Upper lobe of right lung (tissue), 1 donor: Measurements from ENCODE around the gene FBXW2. TPM values are rescaled to one million over a fixed set of nuclear protein-coding genes. Genes with fewer than 3 reads are reported as not detected.
A peak's percentile ranks its signal among the peaks of the same experiment; 100 is the strongest.

Experiments
- ATAC-seq: fragments of 200-7000 bp; cut with Tn5 transposase; one replicate; pipeline ENCODE4 v1.9.1; 2020; ENCODE audit warnings: mild to moderate bottlenecking, moderate library complexity
- DNase-seq: peaks from one replicate; pipeline ENCODE4 v3.0.0-alpha.2; 2020
- H3K27ac ChIP-seq: fragments of 200-600 bp; one replicate; pipeline ENCODE4 v1.8.0; 2022
- H3K27me3 ChIP-seq: fragments of 200-600 bp; one replicate; pipeline ENCODE4 v1.8.0; 2022; ENCODE audit warnings: mild to moderate bottlenecking
- H3K36me3 ChIP-seq: fragments of 200-600 bp; one replicate; pipeline ENCODE4 v1.8.0; 2022
- H3K4me1 ChIP-seq: fragments of 200-600 bp; one replicate; pipeline ENCODE4 v1.8.0; 2022
- H3K4me3 ChIP-seq: fragments of 200-600 bp; one replicate; pipeline ENCODE4 v1.8.0; 2022; ENCODE audit warnings: mild to moderate bottlenecking
- H3K9me3 ChIP-seq: fragments of 200-600 bp; one replicate; pipeline ENCODE4 v1.8.0; 2022
- CTCF ChIP-seq: fragments of 200-600 bp; IDR thresholded peaks from one replicate; pipeline ENCODE4 v1.8.0; 2022; ENCODE audit warnings: antibody characterized with exemption
- intact Hi-C: fragments of 100-400 bp; cut with DNase I; formaldehyde crosslinking; loops from one replicate; pipeline ENCODE4 v1.11.0; 2022
- long read RNA-seq: library from polyadenylated mRNA; unstranded; transcript quantifications from one replicate; pipeline ENCODE4 v2.0.0, GENCODE V29; 2021
- total RNA-seq: library from RNA; stranded (reverse); fragmentation: NEBNext Ultra II Directional; extraction: Animal tissue kit (Norgen Biotek cat#: 25700); gene quantifications from one replicate; pipeline ENCODE4 v1.2.1, GENCODE V29; 2021
- donor health status: DM: no; HTN: yes; CAD: no; lungs with severe emphysema.

Gene FBXW2, protein sequence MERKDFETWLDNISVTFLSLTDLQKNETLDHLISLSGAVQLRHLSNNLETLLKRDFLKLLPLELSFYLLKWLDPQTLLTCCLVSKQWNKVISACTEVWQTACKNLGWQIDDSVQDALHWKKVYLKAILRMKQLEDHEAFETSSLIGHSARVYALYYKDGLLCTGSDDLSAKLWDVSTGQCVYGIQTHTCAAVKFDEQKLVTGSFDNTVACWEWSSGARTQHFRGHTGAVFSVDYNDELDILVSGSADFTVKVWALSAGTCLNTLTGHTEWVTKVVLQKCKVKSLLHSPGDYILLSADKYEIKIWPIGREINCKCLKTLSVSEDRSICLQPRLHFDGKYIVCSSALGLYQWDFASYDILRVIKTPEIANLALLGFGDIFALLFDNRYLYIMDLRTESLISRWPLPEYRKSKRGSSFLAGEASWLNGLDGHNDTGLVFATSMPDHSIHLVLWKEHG
- total RNA-seq: 87.1 TPM
- long read RNA-seq, full-length matches to known transcripts: 16 of 59 reads
- long read RNA-seq, partial matches to known transcripts: 15 of 59 reads
- long read RNA-seq, other reads (novel, unspliced or antisense): 28 of 59 reads

DNA sequence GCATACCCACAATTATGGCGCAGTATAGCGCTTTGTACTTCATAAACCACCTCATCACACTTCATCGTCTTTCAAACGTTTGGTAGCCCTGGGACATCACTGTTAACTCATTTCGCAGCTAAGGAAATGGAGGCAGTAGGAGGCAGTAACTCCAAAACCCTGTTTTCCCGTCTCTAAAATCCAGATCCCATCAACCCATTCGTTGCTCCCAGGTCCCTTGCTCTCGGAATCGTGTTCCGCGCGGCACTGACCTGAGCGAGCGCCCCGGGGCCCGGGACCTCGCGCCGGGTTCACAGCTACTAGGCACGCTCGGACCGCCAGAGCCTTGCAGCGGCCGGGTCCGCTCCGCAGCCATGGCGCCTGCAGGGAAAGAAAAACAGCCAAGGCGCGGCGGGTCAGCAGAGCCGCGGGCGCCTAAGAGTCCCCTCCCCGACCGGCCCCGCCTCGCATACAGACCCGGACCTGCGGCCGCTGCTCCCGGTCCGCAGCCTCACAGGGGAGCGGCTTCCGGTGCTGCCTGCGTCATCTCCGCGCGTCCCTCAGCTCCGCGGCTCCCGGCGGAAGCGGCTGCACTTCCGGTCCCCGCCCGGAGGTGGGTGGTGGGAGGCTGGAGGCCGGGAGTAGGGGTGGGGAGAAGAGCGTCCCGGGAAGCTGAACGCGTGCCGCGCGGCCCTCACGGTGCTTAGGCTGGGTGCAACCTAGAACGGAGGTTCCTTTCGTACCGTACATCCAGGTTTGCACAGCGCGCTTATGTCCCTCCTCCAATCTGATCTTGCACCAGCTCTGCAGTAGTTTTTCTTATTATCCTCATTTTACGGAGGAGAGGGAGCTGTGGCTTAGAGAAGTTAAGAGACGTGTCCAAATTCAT, at the start of gene FBXW2:
Gene FBXW2, minus strand, starts transcription at position 519 of the 868 bp plus-strand sequence. CDS start 5,158 bp downstream, outside the sequence.
- intact Hi-C loops: no loop called here
- ATAC-seq (peak; percentile 100), DNase-seq (peak; percentile 98)
- Histone ChIP-seq H3K4me1 (peaks cover 33% of the 10 kb centered on the region), H3K27me3 (no peaks in the 10 kb centered on the region), H3K36me3 (peaks cover 18% of the 10 kb centered on the region), H3K4me3 (peak within 1 kb of the TSS; percentile 94), H3K27ac (peak within 1 kb of the TSS; percentile 92), H3K9me3 (no peaks in the 10 kb centered on the region)
- no peak for TF ChIP-seq CTCF

DNA sequence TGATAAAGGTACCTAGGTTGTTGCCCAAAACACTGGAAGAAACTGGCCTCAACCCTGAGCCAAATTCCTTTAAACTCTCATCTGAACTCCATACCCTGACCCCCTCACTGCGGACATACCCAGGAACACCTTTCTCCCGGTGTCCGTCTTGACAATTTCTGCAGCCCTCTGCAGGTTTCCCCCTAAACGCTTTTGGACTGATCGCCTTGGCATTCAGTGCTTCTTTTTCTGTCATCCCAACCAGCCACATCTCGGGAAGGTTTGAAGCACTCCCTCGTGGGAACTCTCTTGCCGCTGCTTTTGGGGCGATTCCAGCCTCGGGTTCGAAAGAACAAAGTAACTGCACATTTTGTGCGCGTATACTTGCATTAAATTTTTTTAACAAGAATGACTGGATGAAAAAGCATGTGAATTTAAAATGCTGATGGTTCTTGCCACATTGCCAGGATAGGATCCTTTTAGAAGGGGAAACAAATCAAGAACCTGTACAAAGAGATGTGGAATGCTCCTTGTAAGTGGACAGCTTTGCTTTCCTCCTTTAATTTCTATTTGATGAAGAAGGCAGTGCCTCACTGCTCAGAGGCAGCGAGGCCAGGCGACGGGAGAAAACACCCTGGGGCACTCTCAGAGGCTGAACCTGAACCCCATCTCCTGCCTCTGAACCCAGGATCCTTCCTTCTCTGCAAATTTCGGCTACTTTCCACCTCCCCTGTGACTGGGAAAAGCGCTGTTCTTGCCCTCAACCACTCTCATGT, 48.9 kb upstream of the FBXW2 start:
- intact Hi-C loops: no loop called here
- DNase-seq (no peak), ATAC-seq (peak; percentile 2)
- H3K27ac ChIP-seq: peak overlapping the region; percentile 90
- peak overlapping the region; percentile 78 for H3K4me3 ChIP-seq
- no peaks in the 10 kb centered on the region for H3K9me3 ChIP-seq
- peaks cover 4% of the 10 kb centered on the region for H3K36me3 ChIP-seq
- peaks cover 11% of the 10 kb centered on the region for H3K4me1 ChIP-seq
- no peaks in the 10 kb centered on the region for H3K27me3 ChIP-seq
- TF ChIP-seq CTCF: no peak

DNA sequence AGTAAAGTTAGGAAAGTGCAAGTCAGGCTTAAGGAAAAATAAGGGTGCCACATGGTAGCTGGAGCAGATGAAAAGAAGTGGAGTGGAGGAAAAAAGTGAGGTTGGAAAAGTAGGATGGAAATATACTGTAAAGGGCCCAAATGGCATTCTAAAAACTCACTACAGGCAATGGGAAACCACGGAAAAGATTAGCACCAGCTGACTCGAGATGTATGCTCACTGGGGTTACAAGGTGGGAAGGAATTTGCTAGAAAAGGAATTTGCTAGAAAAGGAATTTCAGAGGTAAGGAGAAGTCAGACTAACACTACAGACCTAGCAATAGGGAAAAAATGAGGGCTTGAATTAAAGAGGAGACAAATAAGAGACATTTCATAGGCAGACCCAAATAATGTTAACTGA, 45.9 kb upstream of the FBXW2 start:
- no peak for ATAC-seq
- DNase-seq: no peak
- Histone ChIP-seq H3K27me3 (no peaks in the 10 kb centered on the region), H3K4me3 (no peak overlapping the region), H3K4me1 (peaks cover 11% of the 10 kb centered on the region), H3K27ac (no peak overlapping the region), H3K36me3 (peaks cover 15% of the 10 kb centered on the region), H3K9me3 (no peaks in the 10 kb centered on the region)
- intact Hi-C loops: no loop called here
- no peak for TF ChIP-seq CTCF

GRCh38 chr9:120837921-120838320, 44.7 kb upstream of the FBXW2 start:
- no peaks in the 10 kb centered on the region for H3K27me3 ChIP-seq
- ATAC-seq: no peak

More at GRCh38 chr9:120837921-120838320, 44.7 kb upstream of the FBXW2 start:
- intact Hi-C loops: no loop called here
- peaks cover 11% of the 10 kb centered on the region for H3K4me1 ChIP-seq
- H3K27ac ChIP-seq: no peak overlapping the region
- no peak for DNase-seq
- TF ChIP-seq CTCF: no peak
- no peak overlapping the region for H3K4me3 ChIP-seq
- no peaks in the 10 kb centered on the region for H3K9me3 ChIP-seq
- peaks cover 20% of the 10 kb centered on the region for H3K36me3 ChIP-seq
